Trophoblast cell (in vitro differentiated cells and primary cell): Measurements from ENCODE around the gene UIMC1.

Experiments
- DNase-seq, 2 donors: peaks; one replicate each; pipeline ENCODE4 v3.0.0-alpha.2; 2016
- H2AFZ ChIP-seq: 2 replicates; pipeline ENCODE4 v1.6.1; 2013; ENCODE audit warnings: low read length, moderate library complexity, mild to moderate bottlenecking; ENCODE audit not compliant: insufficient read depth, poor library complexity
- H2AK5ac ChIP-seq: 2 replicates; pipeline ENCODE4 v1.6.1; 2013; ENCODE audit warnings: mild to moderate bottlenecking, low read length
- H2BK120ac ChIP-seq: 2 replicates; pipeline ENCODE4 v1.6.1; 2013; ENCODE audit warnings: low read length, mild to moderate bottlenecking, moderate library complexity; ENCODE audit not compliant: insufficient read depth, poor library complexity
- H2BK12ac ChIP-seq: 2 replicates; pipeline ENCODE4 v1.6.1; 2013; ENCODE audit warnings: mild to moderate bottlenecking, low read length, moderate library complexity
- H2BK5ac ChIP-seq: 2 replicates; pipeline ENCODE4 v1.6.1; 2013; ENCODE audit warnings: low read length, low read depth, moderate library complexity, mild to moderate bottlenecking; ENCODE audit not compliant: poor library complexity
- H3K14ac ChIP-seq: 2 replicates; pipeline ENCODE4 v1.6.1; 2013; ENCODE audit warnings: mild to moderate bottlenecking, low read length
- H3K18ac ChIP-seq: 2 replicates; pipeline ENCODE4 v1.6.1; 2013; ENCODE audit warnings: mild to moderate bottlenecking, low read length
- H3K23ac ChIP-seq: 2 replicates; pipeline ENCODE4 v1.6.1; 2013; ENCODE audit warnings: low read length
- H3K27ac ChIP-seq: 2 replicates; pipeline ENCODE4 v1.5.1; 2013; ENCODE audit warnings: low read depth, mild to moderate bottlenecking, inconsistent platforms, low read length, moderate library complexity
- H3K27me3 ChIP-seq: 2 replicates; pipeline ENCODE4 v1.6.1; 2013; ENCODE audit warnings: inconsistent platforms, mild to moderate bottlenecking, low read length, moderate library complexity; ENCODE audit not compliant: insufficient read depth
- H3K36me3 ChIP-seq, 2 experiments: 1 replicate in 1 of 2; 2 replicates in 1 of 2; pipeline ENCODE4 v1.6.1; 2013; ENCODE audit warnings: low read length in 2 of 2, mild to moderate bottlenecking in 2 of 2, moderate library complexity in 1 of 2; ENCODE audit not compliant: insufficient read depth in 2 of 2, control insufficient read depth in 1 of 2
- H3K4ac ChIP-seq: 2 replicates; pipeline ENCODE4 v1.6.1; 2013; ENCODE audit warnings: low read depth, mild to moderate bottlenecking, low read length, moderate library complexity
- H3K4me1 ChIP-seq, 2 experiments: 1 replicate in 1 of 2; 2 replicates in 1 of 2; pipeline ENCODE4 v1.6.1; 2013; ENCODE audit warnings: low read length in 2 of 2, mild to moderate bottlenecking in 2 of 2, moderate library complexity in 1 of 2; ENCODE audit not compliant: insufficient read depth in 2 of 2, control insufficient read depth in 1 of 2
- H3K4me2 ChIP-seq: 2 replicates; pipeline ENCODE4 v1.6.1; 2013; ENCODE audit warnings: inconsistent platforms, mild to moderate bottlenecking, low read length, moderate library complexity
- H3K4me3 ChIP-seq: 2 replicates; pipeline ENCODE4 v1.5.1; 2013; ENCODE audit warnings: mild to moderate bottlenecking, low read depth, low read length, inconsistent platforms
- H3K79me1 ChIP-seq: one replicate; pipeline ENCODE4 v1.6.1; 2013; ENCODE audit warnings: low read length
- H3K79me2 ChIP-seq: 2 replicates; pipeline ENCODE4 v1.6.1; 2013; ENCODE audit warnings: low read length, mild to moderate bottlenecking; ENCODE audit not compliant: control insufficient read depth, insufficient read depth, poor library complexity
- H3K9ac ChIP-seq: 2 replicates; pipeline ENCODE4 v1.6.1; 2013; ENCODE audit warnings: mild to moderate bottlenecking, low read length
- H3K9me3 ChIP-seq: 2 replicates; pipeline ENCODE4 v1.6.1; 2013; ENCODE audit warnings: low read depth, mild to moderate bottlenecking, control low read depth, inconsistent platforms, low read length; ENCODE audit not compliant: insufficient read depth
- H4K12ac ChIP-seq: 2 replicates; pipeline ENCODE4 v1.6.1; 2013; ENCODE audit warnings: low read depth, mild to moderate bottlenecking, low read length, moderate library complexity
- H4K8ac ChIP-seq: 2 replicates; pipeline ENCODE4 v1.6.1; 2013; ENCODE audit warnings: low read depth, mild to moderate bottlenecking, low read length, moderate library complexity
- H4K91ac ChIP-seq: one replicate; pipeline ENCODE4 v1.6.1; 2013; ENCODE audit warnings: low read depth, mild to moderate bottlenecking, low read length, moderate library complexity
- WGBS: extraction: QIAGEN DNeasy Blood & Tissue Kit; methylation state at CpG from one replicate; pipeline ENCODE4 v1.1.7; 2013; ENCODE audit warnings: missing lambda C conversion rate; ENCODE audit not compliant: insufficient read length, insufficient coverage; ENCODE audit errors: extremely low coverage; 5-methylcytosine and 5-hydroxymethylcytosine counted together

UIMC1 gene

GRCh38 chr5:176899296-176899891 is 107.2 kb downstream of the UIMC1 start, which contains the start of gene HK3:
Gene HK3, minus strand, starts transcription at chr5:176899346. Its CDS starts 3,187 bp downstream, at chr5:176896159.
- Histone ChIP-seq H3K18ac (no peak within 1 kb of the TSS), H3K23ac (no peak within 1 kb of the TSS)

GRCh38 chr5:176897263-176897662 is 109.3 kb downstream of the UIMC1 start:
- no peaks in the 10 kb centered on the region for H3K79me2 ChIP-seq
- no peak overlapping the region for H3K4me3 ChIP-seq
- H3K18ac ChIP-seq, result no peak overlapping the region
- H2AK5ac ChIP-seq, result no peak overlapping the region
- H3K14ac ChIP-seq, result no peak overlapping the region
- no CpG with 5 or more reads among the region's 3 CpGs for WGBS
- H2BK120ac ChIP-seq, result no peak overlapping the region
- H2AFZ ChIP-seq, result no peak overlapping the region
- no peaks in the 10 kb centered on the region for H3K79me1 ChIP-seq
- H3K27me3 ChIP-seq, result no peaks in the 10 kb centered on the region
- H4K8ac ChIP-seq, result no peak overlapping the region
- H2BK5ac ChIP-seq, result no peak overlapping the region
- H3K4me2 ChIP-seq, result no peak overlapping the region
- H3K36me3 ChIP-seq, result no peaks in the 10 kb centered on the region
- no peak overlapping the region for H4K91ac ChIP-seq
- H3K23ac ChIP-seq, result no peak overlapping the region
- no peaks in the 10 kb centered on the region for H3K4me1 ChIP-seq
- H3K27ac ChIP-seq, result no peak overlapping the region
- no peak overlapping the region for H2BK12ac ChIP-seq
- no peak overlapping the region for H4K12ac ChIP-seq
- no peak overlapping the region for H3K9ac ChIP-seq
- no peak for DNase-seq
- no peaks in the 10 kb centered on the region for H3K9me3 ChIP-seq
- H3K4ac ChIP-seq, result no peak overlapping the region

More at GRCh38 chr5:176899296-176899891, 107.2 kb downstream of the UIMC1 start, which contains the start of gene HK3:
- Histone ChIP-seq H3K4me1 (no peaks in the 10 kb centered on the region), H4K8ac (no peak within 1 kb of the TSS), H3K27ac (no peak within 1 kb of the TSS), H3K27me3 (no peaks in the 10 kb centered on the region), H3K79me1 (no peaks in the 10 kb centered on the region), H4K12ac (no peak within 1 kb of the TSS), H2BK5ac (no peak within 1 kb of the TSS), H2BK12ac (no peak within 1 kb of the TSS), H4K91ac (no peak within 1 kb of the TSS), H3K9me3 (no peaks in the 10 kb centered on the region), H2AFZ (no peak within 1 kb of the TSS), H3K4me3 (no peak within 1 kb of the TSS), H3K36me3 (peaks cover 1 to 9% of the 10 kb centered on the region in 2 experiments), H3K4me2 (no peak within 1 kb of the TSS), H2BK120ac (no peak within 1 kb of the TSS), H3K9ac (no peak within 1 kb of the TSS), H2AK5ac (no peak within 1 kb of the TSS), H3K79me2 (no peaks in the 10 kb centered on the region), H3K14ac (no peak within 1 kb of the TSS), H3K4ac (no peak within 1 kb of the TSS)
- no CpG with 5 or more reads among the region's 9 CpGs for WGBS
- DNase-seq, result peak in 1 of 2 donors; percentile 12

- Histone ChIP-seq H3K79me1 (no peaks in the 10 kb centered on the region), H4K8ac (no peak overlapping the region), H3K4me3 (no peak overlapping the region), H3K36me3 (no peaks in the 10 kb centered on the region), H4K12ac (no peak overlapping the region), H3K9ac (no peak overlapping the region), H2BK120ac (no peak overlapping the region), H3K23ac (no peak overlapping the region), H3K4me1 (no peaks in the 10 kb centered on the region), H3K9me3 (no peaks in the 10 kb centered on the region), H3K27me3 (no peaks in the 10 kb centered on the region), H2BK5ac (no peak overlapping the region), H3K18ac (no peak overlapping the region), H2BK12ac (no peak overlapping the region), H4K91ac (no peak overlapping the region), H3K27ac (no peak overlapping the region), H3K4ac (no peak overlapping the region), H3K14ac (no peak overlapping the region), H2AK5ac (no peak overlapping the region), H3K4me2 (no peak overlapping the region), H2AFZ (no peak overlapping the region), H3K79me2 (no peaks in the 10 kb centered on the region)
- no peak for DNase-seq
- WGBS, result no CpG with 5 or more reads among the region's 4 CpGs
Observed at GRCh38 chr5:176895831-176896230, 110.7 kb downstream of the UIMC1 start.

- Histone ChIP-seq H3K9ac (no peak overlapping the region), H2BK12ac (no peak overlapping the region), H3K18ac (no peak overlapping the region), H3K27me3 (no peaks in the 10 kb centered on the region), H2AFZ (no peak overlapping the region), H2BK120ac (no peak overlapping the region), H2AK5ac (no peak overlapping the region), H3K14ac (no peak overlapping the region), H3K4me1 (no peaks in the 10 kb centered on the region), H3K27ac (no peak overlapping the region), H3K79me2 (no peaks in the 10 kb centered on the region), H3K9me3 (peaks cover 2% of the 10 kb centered on the region), H3K36me3 (no peaks in the 10 kb centered on the region), H3K4me3 (no peak overlapping the region), H3K4me2 (no peak overlapping the region), H2BK5ac (no peak overlapping the region), H3K23ac (no peak overlapping the region), H4K12ac (no peak overlapping the region), H3K4ac (no peak overlapping the region), H4K91ac (no peak overlapping the region), H3K79me1 (no peaks in the 10 kb centered on the region), H4K8ac (no peak overlapping the region)
- no CpG with 5 or more reads among the region's 6 CpGs for whole genome bisulfite sequencing
- DNase-seq, result no peak
Observed at GRCh38 chr5:176894298-176894697, 112.3 kb downstream of the UIMC1 start.
